ENCODE results near the gene PRTG.
"Not testable (repeated sequence)": the region's sequence is repeated elsewhere in the genome, so short reads cannot be mapped to it uniquely, and the experiment has no call there.

The PRTG gene

DNA sequence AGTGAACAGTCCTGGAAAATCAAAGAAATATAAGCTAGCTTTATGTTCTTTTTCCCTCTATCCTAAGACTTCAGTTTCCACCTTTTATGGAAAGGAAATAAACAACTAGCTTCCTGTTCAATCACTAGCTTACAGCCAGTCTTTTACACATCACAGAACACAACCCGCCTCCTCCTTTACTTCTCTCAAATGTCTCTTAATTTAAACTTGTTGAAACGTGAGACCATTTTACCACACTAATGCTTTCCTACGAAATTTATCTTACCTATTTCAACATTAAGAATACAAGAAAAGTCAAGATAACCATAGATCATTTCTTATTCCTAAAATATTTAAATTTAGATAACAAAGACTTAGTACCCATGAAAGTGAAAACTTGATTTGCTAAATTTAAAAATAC lies 6.2 kb downstream of the PRTG start:
- Histone ChIP-seq H3K27ac (ENCODE audit: insufficient read depth, low read depth, low read length, poor library complexity, severe bottlenecking) (peak overlapping the region; percentile 39), H3K4me3 (ENCODE audit: insufficient read depth, low read depth, low read length) (peak overlapping the region; percentile 26), H3K4me1 (ENCODE audit: control insufficient read depth, insufficient read depth, low read length) (peaks cover 41% of the 10 kb centered on the region), H3K27me3 (ENCODE audit: control insufficient read depth, insufficient read depth, low read length, poor library complexity, severe bottlenecking) (no peaks in the 10 kb centered on the region), H3K9me3 (ENCODE audit: control insufficient read depth, low read length) (no peaks in the 10 kb centered on the region), H3K36me3 (ENCODE audit: control insufficient read depth, insufficient read depth, low read length) (peaks cover 23% of the 10 kb centered on the region)
- 27 to 35% methylated on average over 3 of the region's 3 CpGs for WGBS, 2 experiments

GRCh38 chr15:55734641-55735040 lies 8.3 kb downstream of the PRTG start:
- H3K4me1 ChIP-seq (ENCODE audit: control insufficient read depth, insufficient read depth, low read length), result peaks cover 41% of the 10 kb centered on the region
- H3K9me3 ChIP-seq (ENCODE audit: control insufficient read depth, low read length), result no peaks in the 10 kb centered on the region
- no peaks in the 10 kb centered on the region for H3K27me3 ChIP-seq (ENCODE audit: control insufficient read depth, insufficient read depth, low read length, poor library complexity, severe bottlenecking)
- no peak overlapping the region for H3K4me3 ChIP-seq (ENCODE audit: insufficient read depth, low read depth, low read length)
- no peak overlapping the region for H3K27ac ChIP-seq (ENCODE audit: insufficient read depth, low read depth, low read length, poor library complexity, severe bottlenecking)
- peaks cover 38% of the 10 kb centered on the region for H3K36me3 ChIP-seq (ENCODE audit: control insufficient read depth, insufficient read depth, low read length)
- WGBS, 2 experiments, result 37 to 46% methylated on average over 1 to 2 of the region's 2 CpGs

DNA sequence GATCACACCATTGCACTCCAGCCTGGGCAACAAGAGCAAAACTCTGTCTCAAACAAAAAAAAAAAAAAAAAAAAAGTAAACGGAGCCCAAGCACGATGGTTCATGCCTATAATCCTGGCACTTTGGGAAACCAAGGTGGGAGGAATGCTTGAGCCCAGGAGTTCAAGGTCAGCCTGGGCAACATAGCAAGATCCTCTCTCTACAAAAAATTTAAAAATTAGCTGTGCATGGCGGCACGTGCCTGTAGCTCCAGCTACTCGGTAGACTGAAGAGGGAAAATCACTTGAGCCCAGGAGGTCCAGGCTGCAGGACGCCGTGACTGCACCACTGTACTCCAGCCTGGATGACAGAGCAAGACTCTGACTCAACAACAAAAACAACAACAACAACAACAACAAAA lies 9.5 kb downstream of the PRTG start:
- not testable (repeated sequence) for H3K4me3 ChIP-seq (ENCODE audit: insufficient read depth, low read depth, low read length); H3K27me3 ChIP-seq (ENCODE audit: control insufficient read depth, insufficient read depth, low read length, poor library complexity, severe bottlenecking); H3K27ac ChIP-seq (ENCODE audit: insufficient read depth, low read depth, low read length, poor library complexity, severe bottlenecking); H3K9me3 ChIP-seq (ENCODE audit: control insufficient read depth, low read length)
- H3K4me1 ChIP-seq (ENCODE audit: control insufficient read depth, insufficient read depth, low read length), result peaks cover 36% of the 10 kb centered on the region
- 91 to 93% methylated on average over 6 to 7 of the region's 7 CpGs for WGBS, 2 experiments
- peaks cover 38% of the 10 kb centered on the region for H3K36me3 ChIP-seq (ENCODE audit: control insufficient read depth, insufficient read depth, low read length)

DNA sequence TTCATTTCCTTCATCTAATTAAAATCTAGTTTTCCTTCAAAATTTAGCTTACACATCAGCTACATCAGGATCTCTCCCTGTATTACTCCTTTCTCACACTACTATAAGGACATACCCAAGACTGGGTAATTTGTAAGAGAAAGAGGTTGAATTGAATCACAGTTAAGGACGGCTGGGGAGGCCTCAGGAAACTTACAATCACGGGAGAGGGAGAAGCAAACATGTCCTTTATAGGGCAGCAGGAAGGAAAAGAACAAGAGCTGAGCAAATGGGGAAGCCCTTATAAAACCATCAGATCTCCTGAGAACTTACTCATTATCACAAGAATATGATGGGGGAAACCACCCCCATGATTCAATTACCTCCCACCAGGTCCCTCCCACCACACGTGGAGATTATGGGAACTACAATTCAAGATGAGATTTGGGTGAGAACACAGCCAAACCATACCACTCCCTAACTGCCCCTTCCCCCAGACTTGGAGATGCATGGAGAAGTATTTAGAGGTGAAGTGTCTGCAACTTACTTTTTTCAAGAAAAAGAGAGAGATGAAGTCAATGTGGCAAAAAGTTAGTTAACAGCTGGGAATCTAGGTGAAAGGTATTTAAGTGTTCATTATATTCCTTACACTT lies 21.3 kb downstream of the PRTG start:
- peaks cover 15% of the 10 kb centered on the region for H3K36me3 ChIP-seq (ENCODE audit: control insufficient read depth, insufficient read depth, low read length)
- no peak overlapping the region for H3K4me3 ChIP-seq (ENCODE audit: insufficient read depth, low read depth, low read length)
- H3K27me3 ChIP-seq (ENCODE audit: control insufficient read depth, insufficient read depth, low read length, poor library complexity, severe bottlenecking), result no peaks in the 10 kb centered on the region
- peaks cover 22% of the 10 kb centered on the region for H3K4me1 ChIP-seq (ENCODE audit: control insufficient read depth, insufficient read depth, low read length)
- WGBS, 2 experiments, result 23% methylated on average over 3 of the region's 3 CpGs
- peaks cover 2% of the 10 kb centered on the region for H3K9me3 ChIP-seq (ENCODE audit: control insufficient read depth, low read length)
- no peak overlapping the region for H3K27ac ChIP-seq (ENCODE audit: insufficient read depth, low read depth, low read length, poor library complexity, severe bottlenecking)

DNA sequence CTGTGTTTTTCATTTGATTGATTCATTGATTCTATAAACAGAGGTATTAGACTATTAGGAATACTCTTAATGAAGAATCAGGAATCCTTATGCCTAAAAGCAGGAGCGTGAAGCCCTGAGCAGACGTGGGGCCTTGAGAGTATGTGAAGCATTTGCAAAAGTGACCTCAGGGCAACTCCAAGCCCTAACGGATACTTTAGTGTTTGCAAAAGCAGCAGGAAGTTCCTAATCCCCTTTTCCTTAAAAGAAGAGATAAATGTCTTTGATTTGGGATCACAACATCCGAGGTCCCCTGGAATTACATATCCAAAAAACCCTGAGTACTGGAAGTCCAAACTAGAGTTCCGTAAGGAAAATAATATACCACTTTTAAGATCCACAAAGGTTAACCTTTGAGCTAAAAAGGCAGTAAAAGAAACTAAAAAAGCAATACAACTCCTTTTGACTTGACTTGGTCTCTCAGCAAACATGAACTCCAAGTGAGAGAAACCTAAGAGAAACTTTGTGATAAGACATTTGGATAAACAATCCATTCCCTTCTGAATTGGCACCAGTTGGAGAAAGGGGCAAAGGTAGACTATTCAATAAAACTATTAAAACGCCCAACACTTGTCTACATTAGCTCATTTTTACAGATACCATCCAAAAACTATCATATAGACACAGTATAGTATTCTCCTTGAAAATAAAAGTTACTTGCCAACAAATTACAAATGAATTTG lies 27.4 kb downstream of the PRTG start:
- H3K27me3 ChIP-seq (ENCODE audit: control insufficient read depth, insufficient read depth, low read length, poor library complexity, severe bottlenecking), result no peaks in the 10 kb centered on the region
- 10 to 13% methylated on average over 6 of the region's 6 CpGs for WGBS, 2 experiments
- H3K4me1 ChIP-seq (ENCODE audit: control insufficient read depth, insufficient read depth, low read length), result peaks cover 49% of the 10 kb centered on the region
- H3K9me3 ChIP-seq (ENCODE audit: control insufficient read depth, low read length), result no peaks in the 10 kb centered on the region
- H3K36me3 ChIP-seq (ENCODE audit: control insufficient read depth, insufficient read depth, low read length), result peaks cover 19% of the 10 kb centered on the region
- H3K4me3 ChIP-seq (ENCODE audit: insufficient read depth, low read depth, low read length), result no peak overlapping the region
- peak overlapping the region; percentile 75 for H3K27ac ChIP-seq (ENCODE audit: insufficient read depth, low read depth, low read length, poor library complexity, severe bottlenecking)

DNA sequence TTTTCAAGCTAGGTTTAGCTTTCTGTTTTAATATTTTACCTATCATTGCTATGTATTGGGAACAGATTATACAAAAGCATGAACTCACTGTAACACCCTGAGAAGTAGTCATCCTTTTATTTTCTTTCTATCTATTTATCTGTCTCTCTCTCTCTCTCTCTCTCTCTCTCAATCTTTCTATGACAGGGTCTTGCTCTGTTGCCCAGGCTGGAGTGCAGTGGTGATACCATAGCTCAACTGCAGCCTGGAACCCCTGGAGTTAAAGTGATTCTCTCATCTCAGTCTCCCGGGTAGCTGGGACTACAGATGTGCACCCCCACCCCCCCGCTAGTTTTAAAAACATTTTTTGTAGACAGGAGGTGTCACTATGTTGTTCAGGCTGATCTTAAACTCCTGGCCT lies 28.9 kb downstream of the PRTG start:
- no peaks in the 10 kb centered on the region for H3K9me3 ChIP-seq (ENCODE audit: control insufficient read depth, low read length)
- peaks cover 49% of the 10 kb centered on the region for H3K4me1 ChIP-seq (ENCODE audit: control insufficient read depth, insufficient read depth, low read length)
- H3K36me3 ChIP-seq (ENCODE audit: control insufficient read depth, insufficient read depth, low read length), result peaks cover 18% of the 10 kb centered on the region
- H3K27ac ChIP-seq (ENCODE audit: insufficient read depth, low read depth, low read length, poor library complexity, severe bottlenecking), result no peak overlapping the region
- no peaks in the 10 kb centered on the region for H3K27me3 ChIP-seq (ENCODE audit: control insufficient read depth, insufficient read depth, low read length, poor library complexity, severe bottlenecking)
- 62 to 71% methylated on average over 2 of the region's 2 CpGs for WGBS, 2 experiments
- H3K4me3 ChIP-seq (ENCODE audit: insufficient read depth, low read depth, low read length), result no peak overlapping the region

DNA sequence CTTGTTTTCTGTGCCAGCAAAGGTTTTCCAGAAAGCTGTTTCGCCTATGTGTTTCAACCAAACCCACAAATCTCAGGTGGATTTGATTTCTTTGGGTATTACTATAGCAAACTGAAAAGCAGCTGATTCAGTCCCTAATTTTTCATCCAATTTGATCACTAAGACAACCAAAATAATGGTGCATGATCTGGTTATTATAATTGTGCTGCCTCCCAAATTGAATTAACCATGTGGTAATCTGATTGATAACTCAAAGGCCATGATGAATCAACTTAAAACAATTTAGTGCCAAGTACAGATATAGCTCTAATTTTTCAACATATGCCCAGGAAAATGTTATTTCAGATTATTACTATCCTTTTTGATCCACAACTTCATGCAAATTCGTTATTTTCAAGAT lies 30.6 kb downstream of the PRTG start:
- H3K4me1 ChIP-seq (ENCODE audit: control insufficient read depth, insufficient read depth, low read length), result peaks cover 45% of the 10 kb centered on the region

GRCh38 chr15:55710286-55710685 lies 32.7 kb downstream of the PRTG start:
- H3K9me3 ChIP-seq (ENCODE audit: control insufficient read depth, low read length), result no peaks in the 10 kb centered on the region
- peaks cover 18% of the 10 kb centered on the region for H3K36me3 ChIP-seq (ENCODE audit: control insufficient read depth, insufficient read depth, low read length)
- no peak overlapping the region for H3K27ac ChIP-seq (ENCODE audit: insufficient read depth, low read depth, low read length, poor library complexity, severe bottlenecking)
- H3K4me1 ChIP-seq (ENCODE audit: control insufficient read depth, insufficient read depth, low read length), result peaks cover 34% of the 10 kb centered on the region
- H3K4me3 ChIP-seq (ENCODE audit: insufficient read depth, low read depth, low read length), result no peak overlapping the region
- H3K27me3 ChIP-seq (ENCODE audit: control insufficient read depth, insufficient read depth, low read length, poor library complexity, severe bottlenecking), result no peaks in the 10 kb centered on the region

More for the DNA sequence above, 30.6 kb downstream of the PRTG start:
- no peak overlapping the region for H3K4me3 ChIP-seq (ENCODE audit: insufficient read depth, low read depth, low read length)
- no peaks in the 10 kb centered on the region for H3K9me3 ChIP-seq (ENCODE audit: control insufficient read depth, low read length)
- no peak overlapping the region for H3K27ac ChIP-seq (ENCODE audit: insufficient read depth, low read depth, low read length, poor library complexity, severe bottlenecking)
- peaks cover 18% of the 10 kb centered on the region for H3K36me3 ChIP-seq (ENCODE audit: control insufficient read depth, insufficient read depth, low read length)
- H3K27me3 ChIP-seq (ENCODE audit: control insufficient read depth, insufficient read depth, low read length, poor library complexity, severe bottlenecking), result no peaks in the 10 kb centered on the region
- 78 to 100% methylated on average over 1 to 2 of the region's 2 CpGs for WGBS, 2 experiments

GRCh38 chr15:55709458-55709857 lies 33.5 kb downstream of the PRTG start:
- WGBS, 2 experiments, result 50 to 100% methylated on average over 1 to 2 of the region's 2 CpGs

DNA sequence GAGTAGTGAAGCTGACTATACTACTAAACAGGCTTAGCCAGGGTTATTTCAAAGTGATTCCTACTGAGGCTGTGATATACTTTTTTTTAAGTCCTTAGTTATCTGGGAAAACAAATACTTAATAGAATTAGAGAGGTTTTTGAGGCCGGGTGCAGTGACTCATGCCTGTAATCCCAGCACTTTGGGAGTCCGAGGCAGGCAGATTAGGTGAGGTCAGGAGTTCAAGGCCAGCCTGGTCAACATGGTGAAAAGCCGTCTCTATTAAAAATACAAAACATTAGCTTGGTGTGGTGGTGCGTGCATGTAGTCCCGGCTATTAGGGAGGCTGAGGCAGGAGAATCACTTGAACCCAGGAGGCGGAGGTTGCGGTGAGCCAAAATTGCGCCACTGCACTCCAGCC lies 34.2 kb downstream of the PRTG start:
- H3K9me3 ChIP-seq (ENCODE audit: control insufficient read depth, low read length), result no peaks in the 10 kb centered on the region
- 95% methylated on average over 8 of the region's 8 CpGs for WGBS, 2 experiments
- H3K27me3 ChIP-seq (ENCODE audit: control insufficient read depth, insufficient read depth, low read length, poor library complexity, severe bottlenecking), result no peaks in the 10 kb centered on the region
- H3K27ac ChIP-seq (ENCODE audit: insufficient read depth, low read depth, low read length, poor library complexity, severe bottlenecking), result no peak overlapping the region
- peaks cover 18% of the 10 kb centered on the region for H3K36me3 ChIP-seq (ENCODE audit: control insufficient read depth, insufficient read depth, low read length)
- H3K4me3 ChIP-seq (ENCODE audit: insufficient read depth, low read depth, low read length), result no peak overlapping the region
- peaks cover 35% of the 10 kb centered on the region for H3K4me1 ChIP-seq (ENCODE audit: control insufficient read depth, insufficient read depth, low read length)

More at GRCh38 chr15:55709458-55709857, 33.5 kb downstream of the PRTG start:
- no peaks in the 10 kb centered on the region for H3K27me3 ChIP-seq (ENCODE audit: control insufficient read depth, insufficient read depth, low read length, poor library complexity, severe bottlenecking)
- no peaks in the 10 kb centered on the region for H3K9me3 ChIP-seq (ENCODE audit: control insufficient read depth, low read length)
- no peak overlapping the region for H3K4me3 ChIP-seq (ENCODE audit: insufficient read depth, low read depth, low read length)
- H3K36me3 ChIP-seq (ENCODE audit: control insufficient read depth, insufficient read depth, low read length), result peaks cover 18% of the 10 kb centered on the region
- no peak overlapping the region for H3K27ac ChIP-seq (ENCODE audit: insufficient read depth, low read depth, low read length, poor library complexity, severe bottlenecking)
- peaks cover 34% of the 10 kb centered on the region for H3K4me1 ChIP-seq (ENCODE audit: control insufficient read depth, insufficient read depth, low read length)

Data from ectodermal cell (in vitro differentiated cells).